AG08396 (cell line): ENCODE results near the gene YAE1.
"Not testable (repeated sequence)": the region's sequence is repeated elsewhere in the genome, so short reads cannot be mapped to it uniquely, and the experiment has no call there.

Experiments used
- DNase-seq: peaks from one replicate; pipeline ENCODE4 v3.0.0; 2012; ENCODE audit warnings: low spot score, mixed read lengths

The YAE1 gene

GRCh38 chr7:39566023-39566921, at the start of gene YAE1:
Gene YAE1 (plus strand): TSS chr7:39566404. CDS start chr7:39566419, 15 bp downstream.
- DNase-seq = peak; percentile 94

GRCh38 chr7:39516498-39516897, 49.7 kb upstream of the YAE1 start:
- no peak for DNase-seq

GRCh38 chr7:39517240-39517639, 49.0 kb upstream of the YAE1 start:
- DNase-seq = no peak

- DNase-seq = no peak
Measured at GRCh38 chr7:39525926-39526325, 40.3 kb upstream of the YAE1 start.

- no peak for DNase-seq
Measured at GRCh38 chr7:39526666-39527065, 39.5 kb upstream of the YAE1 start.

- DNase-seq = no peak
Measured at GRCh38 chr7:39527296-39527695, 38.9 kb upstream of the YAE1 start.

- no peak for DNase-seq
Measured at GRCh38 chr7:39527951-39528350, 38.3 kb upstream of the YAE1 start.

- DNase-seq = no peak
Measured at GRCh38 chr7:39528849-39529248, 37.4 kb upstream of the YAE1 start.

- DNase-seq = no peak
Measured at GRCh38 chr7:39529582-39529981, 36.6 kb upstream of the YAE1 start.

GRCh38 chr7:39530971-39531370, 35.2 kb upstream of the YAE1 start:
- no peak for DNase-seq

- no peak for DNase-seq
Measured at GRCh38 chr7:39531818-39532217, 34.4 kb upstream of the YAE1 start.

GRCh38 chr7:39532832-39533231, 33.4 kb upstream of the YAE1 start:
- no peak for DNase-seq

- no peak for DNase-seq
Measured at GRCh38 chr7:39534599-39534998, 31.6 kb upstream of the YAE1 start.

GRCh38 chr7:39535064-39535463, 31.1 kb upstream of the YAE1 start:
- DNase-seq = no peak

- no peak for DNase-seq
Measured at GRCh38 chr7:39535720-39536119, 30.5 kb upstream of the YAE1 start.

- no peak for DNase-seq
Measured at GRCh38 chr7:39536951-39537350, 29.3 kb upstream of the YAE1 start.

- DNase-seq = no peak
Measured at GRCh38 chr7:39539816-39540215, 26.4 kb upstream of the YAE1 start.

GRCh38 chr7:39540320-39540719, 25.9 kb upstream of the YAE1 start:
- DNase-seq = no peak

GRCh38 chr7:39541511-39541910, 24.7 kb upstream of the YAE1 start:
- no peak for DNase-seq

- not testable (repeated sequence) for DNase-seq
Measured at GRCh38 chr7:39544774-39545173, 21.4 kb upstream of the YAE1 start.

- DNase-seq = no peak
Measured at GRCh38 chr7:39547336-39547735, 18.9 kb upstream of the YAE1 start.

GRCh38 chr7:39550411-39550810, 15.8 kb upstream of the YAE1 start:
- DNase-seq = no peak

- no peak for DNase-seq
Measured at GRCh38 chr7:39553436-39553835, 12.8 kb upstream of the YAE1 start.

- no peak for DNase-seq
Measured at GRCh38 chr7:39554583-39555165, 11.5 kb upstream of the YAE1 start.
